GM12872 (cell line): ENCODE measurements around the gene PIEZO2.

Source experiments
- CTCF ChIP-seq: IDR thresholded peaks from 3 replicates; pipeline ENCODE4 v1.5.1; 2011; ENCODE audit warnings: low read depth, mild to moderate bottlenecking, low read length, moderate library complexity; ENCODE audit not compliant: insufficient read depth

PIEZO2 gene

DNA sequence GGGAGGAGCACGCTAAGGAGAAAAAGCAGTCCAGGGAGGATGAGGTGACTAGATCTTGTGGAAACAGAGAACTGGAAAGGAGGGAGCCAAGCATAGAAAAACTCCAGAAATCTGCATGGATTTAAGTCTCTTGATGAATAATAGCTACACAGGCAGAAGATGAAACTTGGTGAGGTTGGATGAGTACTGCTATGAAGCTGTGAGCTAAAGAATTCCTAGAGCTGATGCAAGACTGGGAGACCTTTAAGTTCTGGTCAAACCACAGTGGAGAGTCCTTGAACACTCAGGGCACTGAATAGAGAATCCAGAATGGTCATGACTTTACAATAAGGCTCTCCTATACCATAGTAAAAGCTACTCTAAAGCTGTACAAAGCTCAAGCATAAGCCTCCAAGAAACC is 18.4 kb upstream of the PIEZO2 start:
- no peak for TF ChIP-seq CTCF

DNA sequence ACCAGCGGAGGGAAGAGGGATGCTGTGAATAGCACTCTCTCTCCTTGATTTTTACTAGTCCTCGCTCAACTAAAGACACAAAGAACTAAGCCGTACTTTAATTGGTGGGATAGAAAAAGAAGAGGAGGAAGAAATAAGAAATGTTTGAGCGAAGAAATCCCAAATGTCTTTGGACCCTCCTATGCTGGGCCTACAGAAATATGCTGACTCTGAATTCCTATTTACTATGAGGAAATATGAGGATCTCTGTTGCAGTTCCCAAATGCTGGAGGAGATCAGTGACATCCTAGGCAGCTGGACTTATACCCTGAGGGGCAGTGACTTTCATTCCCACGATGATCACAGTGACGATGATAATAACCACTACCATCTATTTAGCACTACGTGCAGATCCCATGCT is 16.6 kb upstream of the PIEZO2 start:
- no peak for TF ChIP-seq CTCF

DNA sequence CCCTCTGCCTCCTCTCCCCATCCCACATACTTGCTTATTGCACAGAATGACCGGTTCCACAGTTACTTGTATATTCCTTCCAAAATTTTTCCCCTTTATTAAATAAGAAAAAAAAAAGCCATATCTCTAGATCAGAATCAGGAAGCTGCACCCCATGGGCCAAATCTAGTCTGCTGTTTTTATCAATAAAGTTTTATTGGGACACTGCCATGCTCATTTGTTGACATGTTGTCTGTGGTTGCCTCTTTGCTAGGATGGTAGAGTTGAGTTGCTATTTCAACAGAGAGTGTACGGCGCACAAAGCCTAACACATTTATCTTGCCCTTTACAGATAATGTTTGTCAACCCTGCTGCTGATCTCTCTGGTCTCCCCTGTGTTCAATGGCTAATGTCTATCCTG is 15.8 kb upstream of the PIEZO2 start:
- no peak for TF ChIP-seq CTCF

GRCh38 chr18:11163665-11164064 is 14.3 kb upstream of the PIEZO2 start:
- peak; percentile 75 for TF ChIP-seq CTCF

- no peak for TF ChIP-seq CTCF
These were observed 13.5 kb upstream of the PIEZO2 start for GRCh38 chr18:11162889-11163288.

DNA sequence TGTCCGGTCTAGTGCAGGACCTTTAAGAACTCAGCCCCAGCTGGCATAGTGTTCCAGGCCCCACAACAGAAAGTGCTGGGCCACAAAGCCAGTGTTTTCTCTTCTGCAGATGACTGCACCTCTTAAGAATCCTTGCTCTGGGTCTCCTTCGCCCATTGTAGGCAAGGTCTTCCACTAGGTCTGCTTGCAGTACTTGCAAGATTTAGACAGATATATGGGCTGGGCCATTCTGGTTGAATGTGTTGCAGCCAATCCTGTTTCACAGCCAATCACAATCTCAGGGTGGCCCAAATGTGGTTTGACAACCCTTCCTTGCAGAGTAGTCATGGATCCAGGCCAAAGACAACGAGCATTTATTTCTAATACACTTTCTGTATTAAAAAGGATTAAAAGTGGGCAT is 13.1 kb upstream of the PIEZO2 start:
- TF ChIP-seq CTCF, result no peak

GRCh38 chr18:11160313-11160712 is 10.9 kb upstream of the PIEZO2 start:
- TF ChIP-seq CTCF, result no peak

DNA sequence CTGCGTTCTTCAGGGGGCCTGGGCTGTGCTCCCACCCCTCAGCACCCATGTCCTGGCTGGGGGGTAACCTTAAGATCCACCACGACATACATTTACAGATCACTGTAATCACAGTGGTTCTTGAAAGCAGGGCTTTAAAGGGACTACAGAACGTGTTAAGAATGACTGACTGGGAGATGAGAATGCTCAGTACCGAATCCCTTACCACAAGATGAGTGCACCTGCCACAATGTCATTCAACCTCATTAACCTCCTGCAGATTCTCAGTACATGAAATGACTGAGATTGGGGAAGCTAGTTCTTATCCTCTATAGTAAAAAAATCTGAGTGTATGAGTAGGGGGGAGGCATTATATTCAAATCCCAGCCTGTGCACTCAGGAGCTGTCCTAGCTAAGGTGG is 10.5 kb upstream of the PIEZO2 start:
- no peak for TF ChIP-seq CTCF
